Psoas muscle (tissue), 8 donors: ENCODE results near the gene KDM2B. TPM values are rescaled to one million over a fixed set of nuclear protein-coding genes. Genes with fewer than 3 reads are reported as not detected.
A peak's percentile ranks its signal among the peaks of the same experiment; 100 is the strongest.

Experiments used
- ATAC-seq, 4 donors: fragments of 200-7000 bp; cut with Tn5 transposase; one replicate each; pipeline ENCODE4 v1.9.1; 2020; ENCODE audit warnings: moderate library complexity in 3 of 4, mild to moderate bottlenecking in 2 of 4
- DNase-seq, 2 donors: peaks; one replicate each; pipeline ENCODE4 v3.0.0-alpha.2; 2020
- H3K27ac ChIP-seq: fragments of 200-600 bp; one replicate; pipeline ENCODE4 v1.8.0; 2022
- H3K27me3 ChIP-seq, 3 donors: fragments of 200-600 bp in 1 of 3; one replicate each; pipeline versions ENCODE4 v1.6.1 to v1.8.0; 2013 to 2022; ENCODE audit warnings: low read length in 2 of 3, mild to moderate bottlenecking in 2 of 3, moderate library complexity in 1 of 3; ENCODE audit not compliant: insufficient read depth in 3 of 3
- H3K36me3 ChIP-seq, 2 donors: fragments of 200-600 bp in 1 of 2; one replicate each; pipeline versions ENCODE4 v1.6.1 to v1.8.0; 2013 to 2022; ENCODE audit warnings: low read depth in 1 of 2, mild to moderate bottlenecking in 1 of 2, moderate library complexity in 1 of 2; ENCODE audit not compliant: insufficient read depth in 1 of 2
- H3K4me1 ChIP-seq: fragments of 200-600 bp; one replicate; pipeline ENCODE4 v1.8.0; 2022
- H3K4me3 ChIP-seq: fragments of 200-600 bp; one replicate; pipeline ENCODE4 v1.8.0; 2022; ENCODE audit warnings: mild to moderate bottlenecking
- H3K9me3 ChIP-seq: fragments of 200-600 bp; one replicate; pipeline ENCODE4 v1.8.0; 2022
- WGBS, 3 donors: extraction: QIAGEN DNeasy Blood & Tissue Kit; methylation state at CpG; one replicate each; pipeline versions ENCODE4 v1.1.6 to v1.1.7; 2013; 5-methylcytosine and 5-hydroxymethylcytosine counted together
- intact Hi-C, 2 donors: fragments of 100-400 bp; cut with DNase I; formaldehyde crosslinking; loops; one replicate each; pipeline versions ENCODE4 v1.11.0 to v1.14.2; 2022
- polyA plus RNA-seq, 3 donors: library from polyadenylated mRNA; stranded (reverse); fragments of 200-250 nt; gene quantifications; one replicate each; pipeline ENCODE4 v1.2.3, GENCODE V29; 2013
- total RNA-seq, 4 donors: library from RNA; stranded (reverse); fragmentation: NEBNext Ultra II Directional in 2 of 4; extraction: Animal tissue kit (Norgen Biotek cat#: 25700) in 2 of 4; gene quantifications; one replicate each; pipeline versions ENCODE4 v1.2.1 to v1.2.4, GENCODE V29; 2021 to 2023
- TF ChIP-seq, protein P1 (sequence below): fragments of 200-600 bp; IDR thresholded peaks from one replicate; pipeline ENCODE4 v1.8.0; 2022; ENCODE audit warnings: antibody characterized with exemption
- donor health status: healthy with polysubstance abuse.
- donor health status: DM: no; HTN: no; CAD: no; lungs with moderate emphysema.
- donor health status: Bipolar disorder and iron deficiency.
- donor health status: healthy.
- donor health status: DM: yes; HTN: yes; CAD: no.
- donor health status: DM: no; HTN: no; CAD: no.
- donor health status: DM: no; HTN: no; CAD: no.
- donor health status: DM: yes; HTN: yes; CAD: no.

The KDM2B gene
- total and polyA plus RNA-seq, 7 donors, result 6.3 to 11.5 (median 9.9) TPM

GRCh38 chr12:121558956-121559355, 21.9 kb downstream of the KDM2B start:
- DNase-seq, result no peak
- ATAC-seq, result no peak

DNA sequence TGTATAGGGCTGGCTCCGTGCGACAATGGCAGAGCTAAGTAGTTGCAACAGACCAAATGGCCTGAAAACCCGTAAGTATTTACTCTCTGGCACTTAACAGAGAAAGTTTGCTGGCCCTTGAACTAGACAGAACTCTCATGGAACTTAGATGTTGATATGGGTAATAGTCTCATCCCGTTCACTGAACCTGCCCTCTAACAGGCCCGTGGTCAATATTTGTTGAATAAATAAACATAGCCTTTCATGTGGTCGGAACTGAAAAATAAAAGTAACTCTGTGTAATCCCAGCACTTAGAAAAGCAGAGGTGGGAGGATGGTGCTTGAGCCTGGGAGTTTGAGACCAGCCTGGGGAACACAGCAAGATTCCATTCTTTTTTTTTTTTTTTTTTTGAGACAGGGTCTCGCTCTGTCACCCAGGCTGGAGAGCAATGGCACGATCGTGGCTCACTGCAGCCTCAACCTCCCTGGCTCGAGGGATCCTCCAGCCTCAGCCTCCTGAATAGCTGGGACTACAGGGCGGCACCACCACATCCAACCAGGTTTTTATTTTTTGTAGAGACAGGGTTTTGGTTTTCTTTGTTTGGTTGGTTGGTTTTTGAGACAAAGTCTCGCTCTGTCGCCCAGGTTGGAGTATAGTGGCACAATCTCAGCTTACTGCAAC, 29.7 kb downstream of the KDM2B start:
- no peak for DNase-seq
- no peaks in the 10 kb centered on the region for H3K27me3 ChIP-seq
- peaks cover 4 to 24% of the 10 kb centered on the region in 2 donors for H3K36me3 ChIP-seq
- no peaks in the 10 kb centered on the region for H3K4me1 ChIP-seq
- H3K9me3 ChIP-seq, result no peaks in the 10 kb centered on the region
- no peak overlapping the region for H3K27ac ChIP-seq
- no peak for ATAC-seq
- TF ChIP-seq, protein P1, sequence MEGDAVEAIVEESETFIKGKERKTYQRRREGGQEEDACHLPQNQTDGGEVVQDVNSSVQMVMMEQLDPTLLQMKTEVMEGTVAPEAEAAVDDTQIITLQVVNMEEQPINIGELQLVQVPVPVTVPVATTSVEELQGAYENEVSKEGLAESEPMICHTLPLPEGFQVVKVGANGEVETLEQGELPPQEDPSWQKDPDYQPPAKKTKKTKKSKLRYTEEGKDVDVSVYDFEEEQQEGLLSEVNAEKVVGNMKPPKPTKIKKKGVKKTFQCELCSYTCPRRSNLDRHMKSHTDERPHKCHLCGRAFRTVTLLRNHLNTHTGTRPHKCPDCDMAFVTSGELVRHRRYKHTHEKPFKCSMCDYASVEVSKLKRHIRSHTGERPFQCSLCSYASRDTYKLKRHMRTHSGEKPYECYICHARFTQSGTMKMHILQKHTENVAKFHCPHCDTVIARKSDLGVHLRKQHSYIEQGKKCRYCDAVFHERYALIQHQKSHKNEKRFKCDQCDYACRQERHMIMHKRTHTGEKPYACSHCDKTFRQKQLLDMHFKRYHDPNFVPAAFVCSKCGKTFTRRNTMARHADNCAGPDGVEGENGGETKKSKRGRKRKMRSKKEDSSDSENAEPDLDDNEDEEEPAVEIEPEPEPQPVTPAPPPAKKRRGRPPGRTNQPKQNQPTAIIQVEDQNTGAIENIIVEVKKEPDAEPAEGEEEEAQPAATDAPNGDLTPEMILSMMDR, result no peak
- intact Hi-C loops, result loop anchor here in 1 of 2 donors (5.0 kb wide), 3 partner anchors 76 to 131 kb away; partner anchors contain the start of genes MORN3 and ORAI1
- H3K4me3 ChIP-seq, result no peak overlapping the region
- WGBS, 3 donors, result 87 to 96% (median 89%) methylated on average over 13 of the region's 13 CpGs

More at GRCh38 chr12:121558956-121559355, 21.9 kb downstream of the KDM2B start:
- Histone ChIP-seq H3K9me3 (no peaks in the 10 kb centered on the region), H3K27ac (no peak overlapping the region), H3K4me1 (no peaks in the 10 kb centered on the region), H3K27me3 (no peaks in the 10 kb centered on the region), H3K36me3 (peaks cover 0 to 4% of the 10 kb centered on the region in 2 donors), H3K4me3 (no peak overlapping the region)
- intact Hi-C loops, result no loop called here
- TF ChIP-seq, protein P1, result no peak
- 89 to 93% (median 91%) methylated on average over 7 of the region's 7 CpGs for WGBS, 3 donors

GRCh38 chr12:121549075-121549474, 31.7 kb downstream of the KDM2B start:
- Histone ChIP-seq H3K27ac (no peak overlapping the region), H3K36me3 (peaks cover 4 to 28% of the 10 kb centered on the region in 2 donors), H3K9me3 (no peaks in the 10 kb centered on the region), H3K4me3 (no peak overlapping the region), H3K27me3 (no peaks in the 10 kb centered on the region), H3K4me1 (no peaks in the 10 kb centered on the region)
- WGBS, 3 donors, result 90 to 99% (median 95%) methylated on average over 7 of the region's 7 CpGs
- intact Hi-C loops, result no loop called here
- DNase-seq (no peak), ATAC-seq (no peak)
- TF ChIP-seq, protein P1, result no peak

DNA sequence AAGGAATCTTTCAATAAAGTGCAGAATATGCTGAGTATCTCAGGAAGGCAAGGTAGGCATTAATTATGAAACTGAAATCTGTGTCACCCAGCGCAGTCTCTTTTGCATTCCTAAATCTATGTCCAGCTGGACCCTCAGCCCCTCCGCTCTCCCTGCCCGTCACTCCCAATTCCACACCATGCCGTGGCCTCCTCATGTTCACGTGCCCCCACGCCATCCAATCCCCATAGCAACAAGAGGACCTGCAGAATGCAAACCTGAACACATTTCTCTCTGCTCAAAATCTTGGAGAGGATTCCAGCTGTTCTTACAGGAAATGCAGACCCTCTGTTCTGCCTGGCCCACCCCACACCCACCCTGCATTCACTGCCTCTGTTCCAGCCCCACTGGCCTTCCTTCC, 35.3 kb downstream of the KDM2B start:
- Histone ChIP-seq H3K9me3 (no peaks in the 10 kb centered on the region), H3K27me3 (no peaks in the 10 kb centered on the region), H3K4me1 (no peaks in the 10 kb centered on the region), H3K27ac (no peak overlapping the region), H3K4me3 (no peak overlapping the region), H3K36me3 (peaks cover 4 to 24% of the 10 kb centered on the region in 2 donors)
- TF ChIP-seq, protein P1, result no peak
- intact Hi-C loops, result no loop called here
- no peak for DNase-seq
- ATAC-seq, result peak in 1 of 4 donors; percentile 10
- WGBS, 3 donors, result 91 to 94% (median 94%) methylated on average over 6 of the region's 6 CpGs

DNA sequence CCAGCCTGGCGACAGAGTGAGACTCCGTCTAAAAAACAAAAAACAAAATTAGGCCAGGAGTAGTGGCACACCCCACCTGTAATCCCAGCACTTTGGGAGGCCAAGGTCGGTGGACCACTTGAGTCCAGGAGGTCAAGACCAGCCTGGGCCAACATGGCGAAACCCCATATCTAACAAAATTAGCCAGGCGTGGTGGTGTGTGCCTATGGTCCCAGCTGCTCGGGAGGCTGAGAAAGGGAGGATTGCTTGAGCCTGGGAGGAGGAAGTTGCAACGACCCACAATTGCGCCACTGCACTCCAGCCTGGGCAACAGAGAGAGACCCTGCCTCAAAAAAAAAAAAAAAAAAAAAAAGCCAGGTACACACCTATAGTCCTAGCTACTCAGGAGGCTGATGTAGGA, 37.0 kb downstream of the KDM2B start:
- Histone ChIP-seq H3K4me1 (peaks cover 4% of the 10 kb centered on the region), H3K4me3 (no peak overlapping the region), H3K36me3 (peaks cover 4 to 18% of the 10 kb centered on the region in 2 donors), H3K27ac (no peak overlapping the region), H3K27me3 (no peaks in the 10 kb centered on the region), H3K9me3 (no peaks in the 10 kb centered on the region)
- ATAC-seq, result no peak
- DNase-seq, result no peak
- intact Hi-C loops, result no loop called here
- 79 to 91% (median 89%) methylated on average over 8 of the region's 8 CpGs for WGBS, 3 donors
- TF ChIP-seq, protein P1, result no peak
